Suppressor macrophage (primary cell): ENCODE results near the gene KIRREL1.

ENCODE experiments used
- DNase-seq, 4 experiments: peaks; one replicate each; pipeline ENCODE4 v3.0.0-alpha.2; 2020 to 2022
- total RNA-seq, 17 experiments: gene quantifications; one replicate each; lab custom pipeline; 2026; ENCODE audit warnings: mixed read lengths in 6 of 17, inconsistent platforms in 3 of 17; lab: John Stamatoyannopoulos, UW

Gene KIRREL1
- 0 to 3.3 (median 0.04) reads per million in 17 experiments for total RNA-seq

GRCh38 chr1:157993147-157993917, at the start of gene KIRREL1:
KIRREL1 (plus strand) TSS chr1:157993645; CDS start chr1:157993677, 32 bp downstream.
- DNase-seq = peak in 2 of 4 experiments; percentile 35 to 46

- DNase-seq = peak; percentile 12 to 84 (median 54)
Measured at GRCh38 chr1:157944663-157945280, 48.7 kb upstream of the KIRREL1 start.

GRCh38 chr1:157948312-157949073, 45.0 kb upstream of the KIRREL1 start:
- peak; percentile 69 to 83 (median 76) for DNase-seq

- no peak for DNase-seq
Measured at GRCh38 chr1:157949074-157949354, 44.4 kb upstream of the KIRREL1 start.

- DNase-seq = no peak
Measured at GRCh38 chr1:157951230-157951629, 42.2 kb upstream of the KIRREL1 start.

- no peak for DNase-seq
Measured at GRCh38 chr1:157952601-157953000, 40.8 kb upstream of the KIRREL1 start.

- peak; percentile 17 to 61 (median 42) for DNase-seq
Measured at GRCh38 chr1:157955221-157955620, 38.2 kb upstream of the KIRREL1 start.

- DNase-seq = peak; percentile 61 to 90 (median 79)
Measured at GRCh38 chr1:157955857-157956256, 37.6 kb upstream of the KIRREL1 start.

GRCh38 chr1:157956732-157957131, 36.7 kb upstream of the KIRREL1 start:
- DNase-seq = peak; percentile 37 to 65 (median 50)

GRCh38 chr1:157958263-157958662, 35.2 kb upstream of the KIRREL1 start:
- no peak for DNase-seq

GRCh38 chr1:157959750-157960149, 33.7 kb upstream of the KIRREL1 start:
- no peak for DNase-seq

GRCh38 chr1:157960773-157961172, 32.7 kb upstream of the KIRREL1 start:
- DNase-seq = no peak

- DNase-seq = peak; percentile 25 to 57 (median 38)
Measured at GRCh38 chr1:157961805-157962762, 31.4 kb upstream of the KIRREL1 start.

- DNase-seq = peak; percentile 76 to 88 (median 84)
Measured at GRCh38 chr1:157963713-157964112, 29.7 kb upstream of the KIRREL1 start.

GRCh38 chr1:157965584-157965983, 27.9 kb upstream of the KIRREL1 start:
- DNase-seq = no peak

GRCh38 chr1:157966031-157966537, 27.4 kb upstream of the KIRREL1 start:
- DNase-seq = no peak

- DNase-seq = no peak
Measured at GRCh38 chr1:157967205-157967604, 26.2 kb upstream of the KIRREL1 start.

GRCh38 chr1:157968508-157968907, 24.9 kb upstream of the KIRREL1 start:
- peak in 3 of 4 experiments; percentile 12 to 33 (median 25) for DNase-seq

- DNase-seq = no peak
Measured at GRCh38 chr1:157968946-157969345, 24.5 kb upstream of the KIRREL1 start.

- DNase-seq = peak; percentile 26 to 64 (median 50)
Measured at GRCh38 chr1:157969697-157970485, 23.6 kb upstream of the KIRREL1 start.

- DNase-seq = peak; percentile 43 to 73 (median 56)
Measured at GRCh38 chr1:157971769-157972168, 21.7 kb upstream of the KIRREL1 start.
